Measurements from ENCODE around the gene SEMA4G.

SEMA4G gene

GRCh38 chr10:100989088-100989487 lies 19.8 kb downstream of the SEMA4G start:
- no peak for DNase-seq

- no peak for DNase-seq
Measured at GRCh38 chr10:100993986-100994708, 24.8 kb downstream of the SEMA4G start.

- no peak for DNase-seq
Measured at GRCh38 chr10:100995181-100995580, 25.9 kb downstream of the SEMA4G start.

GRCh38 chr10:100996678-100997359 lies 27.5 kb downstream of the SEMA4G start:
- DNase-seq: no peak

- DNase-seq: peak; percentile 16
Measured at GRCh38 chr10:100997360-100998182, 28.3 kb downstream of the SEMA4G start.

- DNase-seq: peak; percentile 79
Measured at GRCh38 chr10:100998183-100998990, 29.1 kb downstream of the SEMA4G start.

GRCh38 chr10:100998991-100999741 lies 29.9 kb downstream of the SEMA4G start:
- DNase-seq: no peak

GRCh38 chr10:100999742-101000126 lies 30.4 kb downstream of the SEMA4G start, which contains the start of gene LZTS2:
Gene LZTS2 (plus strand): TSS chr10:100999808. CDS start chr10:101002539, 2,731 bp downstream.
- no peak for DNase-seq

GRCh38 chr10:101000127-101000914 lies 31.0 kb downstream of the SEMA4G start:
- DNase-seq: no peak

GRCh38 chr10:101000915-101001658 lies 31.8 kb downstream of the SEMA4G start:
- no peak for DNase-seq

GRCh38 chr10:101001659-101002035 lies 32.3 kb downstream of the SEMA4G start:
- DNase-seq: no peak

GRCh38 chr10:101002456-101002855 lies 33.2 kb downstream of the SEMA4G start:
- no peak for DNase-seq

GRCh38 chr10:101003639-101004206 lies 34.4 kb downstream of the SEMA4G start:
- DNase-seq: no peak

GRCh38 chr10:101005361-101005760 lies 36.1 kb downstream of the SEMA4G start:
- no peak for DNase-seq

- no peak for DNase-seq
Measured at GRCh38 chr10:101005869-101006567, 36.7 kb downstream of the SEMA4G start.

- no peak for DNase-seq
Measured at GRCh38 chr10:101006593-101007098, 37.3 kb downstream of the SEMA4G start.

- DNase-seq: peak; percentile 54
Measured at GRCh38 chr10:101007099-101007711, 37.9 kb downstream of the SEMA4G start.

Data from DMS79 (cell line).